PC-9 (cell line): ENCODE measurements around the gene SCG5. TPM values are rescaled to one million over a fixed set of nuclear protein-coding genes. Genes with fewer than 3 reads are reported as not detected.
A peak's percentile ranks its signal among the peaks of the same experiment; 100 is the strongest.

Source experiments
- BruUV-seq: library from RNA; stranded (reverse); fragments of 400-500 nt; replicated peaks from 2 replicates; lab custom pipeline; 2021; lab: Mats Ljungman, UMichigan
- CTCF ChIA-PET: fragments of 300-600 bp; sonication (Branson Sonifier 250); formaldehyde crosslinking; loops from one replicate; lab custom pipeline; 2022; ENCODE audit warnings: antibody characterized with exemption; lab: Charles Lee
- POLR2A ChIA-PET: fragments of 300-600 bp; sonication (Branson Sonifier 250); formaldehyde crosslinking; loops from one replicate; lab custom pipeline; 2022; ENCODE audit warnings: antibody characterized with exemption; ENCODE audit not compliant: unreplicated experiment; lab: Charles Lee
- DNase-seq, 2 experiments: peaks; one replicate each; pipeline versions ENCODE4 v3.0.0 to v3.0.0-alpha.2; 2015 to 2022; ENCODE audit warnings: mixed read lengths in 1 of 2
- H2AFZ ChIP-seq: fragments of 200-600 bp; sonication (generic); 2 replicates; pipeline ENCODE4 v1.8.1; 2017; ENCODE audit warnings: antibody characterized with exemption
- H3F3A ChIP-seq: fragments of 200-600 bp; sonication (generic); 2 replicates; pipeline ENCODE4 v1.8.1; 2017; ENCODE audit warnings: antibody characterized with exemption, mild to moderate bottlenecking, low read depth; ENCODE audit not compliant: insufficient read depth
- H3K27ac ChIP-seq: fragments of 200-600 bp; sonication (generic); 2 replicates; pipeline ENCODE4 v1.6.1; 2016; ENCODE audit warnings: mixed run types
- H3K27me3 ChIP-seq: fragments of 200-600 bp; sonication (generic); 2 replicates; pipeline ENCODE4 v1.6.1; 2016; ENCODE audit warnings: low read depth, mixed run types; ENCODE audit not compliant: insufficient read depth
- H3K36me3 ChIP-seq: fragments of 200-600 bp; sonication (generic); 2 replicates; pipeline ENCODE4 v1.6.1; 2016; ENCODE audit warnings: low read depth, mixed run types
- H3K4me1 ChIP-seq: fragments of 200-600 bp; sonication (generic); replicated peaks from 2 replicates; pipeline ENCODE4 v1.6.1; 2016; ENCODE audit warnings: mixed run types; ENCODE audit not compliant: insufficient read depth
- H3K4me2 ChIP-seq: fragments of 200-600 bp; sonication (generic); 2 replicates; pipeline ENCODE4 v1.6.1; 2017; ENCODE audit warnings: mixed run types
- H3K4me3 ChIP-seq: fragments of 200-600 bp; sonication (generic); 2 replicates; pipeline ENCODE4 v1.6.1; 2016; ENCODE audit warnings: mixed run types
- H3K79me2 ChIP-seq: fragments of 200-600 bp; sonication (generic); 2 replicates; pipeline ENCODE4 v1.6.1; 2017; ENCODE audit warnings: low read depth, mixed run types
- H3K9me2 ChIP-seq: fragments of 200-600 bp; sonication (generic); 2 replicates; pipeline ENCODE4 v1.8.1; 2017; ENCODE audit warnings: mild to moderate bottlenecking; ENCODE audit not compliant: insufficient read depth
- H3K9me3 ChIP-seq: fragments of 200-600 bp; sonication (generic); 2 replicates; pipeline ENCODE4 v1.8.1; 2016; ENCODE audit warnings: low read depth; ENCODE audit not compliant: insufficient read depth
- H4K20me1 ChIP-seq: fragments of 200-600 bp; sonication (generic); 2 replicates; pipeline ENCODE4 v1.8.1; 2017; ENCODE audit not compliant: insufficient read depth
- EZH2 ChIP-seq: fragments of 200-600 bp; sonication (generic); IDR thresholded peaks from 2 replicates; pipeline ENCODE4 v1.8.0; 2017; ENCODE audit warnings: antibody characterized with exemption, low read depth
- intact Hi-C: fragments of 100-400 bp; cut with micrococcal nuclease; formaldehyde crosslinking; loops from one replicate; pipeline ENCODE4 v1.10.0; 2022; ENCODE audit not compliant: unreplicated experiment
- total RNA-seq: library from RNA; stranded (reverse); gene quantifications from 2 replicates; pipeline ENCODE4 v1.2.3, GENCODE V29; 2021
- TF ChIP-seq, protein P1 (sequence below): fragments of 200-600 bp; sonication (generic); conservative IDR thresholded peaks from 2 replicates; pipeline ENCODE4 v1.6.1; 2017; ENCODE audit warnings: mixed run types, antibody characterized with exemption, mild to moderate bottlenecking, moderate library complexity

SCG5 gene
- total RNA-seq, 1 experiment from 2014 or later: 0.39 TPM

DNA sequence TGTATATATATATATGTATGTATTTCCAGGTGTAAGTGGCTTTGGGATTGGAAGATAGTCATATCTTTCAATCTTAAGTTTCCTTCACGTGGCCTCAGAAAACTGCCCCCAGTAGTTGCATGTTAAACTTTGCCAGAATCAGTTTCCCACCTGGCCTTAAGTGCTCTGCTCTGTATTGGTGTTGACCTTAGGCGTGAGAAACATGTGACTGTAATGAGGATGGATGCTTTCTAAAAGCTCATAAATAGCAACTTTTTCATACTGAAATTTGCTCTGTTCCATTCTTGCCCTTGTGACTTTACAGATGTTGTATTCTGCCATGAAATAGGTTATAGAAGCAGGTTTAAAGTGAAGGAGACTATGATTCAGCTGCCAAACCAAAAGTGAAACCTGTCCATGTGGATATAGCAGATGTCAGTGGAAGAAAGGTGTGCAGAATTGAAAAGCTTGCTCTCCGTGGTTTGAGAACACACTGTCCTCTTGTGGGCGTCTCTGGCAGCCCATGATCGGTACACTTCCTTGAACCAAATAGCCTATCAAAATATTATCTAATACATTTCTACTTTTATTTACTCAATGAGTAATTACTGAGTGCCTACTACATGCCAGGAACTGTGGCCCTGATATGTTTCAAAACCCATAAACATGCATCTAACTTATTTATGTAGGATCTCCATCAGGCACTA lies 15.8 kb downstream of the SCG5 start:
- TF ChIP-seq EZH2: no peak
- TF ChIP-seq, protein P1, sequence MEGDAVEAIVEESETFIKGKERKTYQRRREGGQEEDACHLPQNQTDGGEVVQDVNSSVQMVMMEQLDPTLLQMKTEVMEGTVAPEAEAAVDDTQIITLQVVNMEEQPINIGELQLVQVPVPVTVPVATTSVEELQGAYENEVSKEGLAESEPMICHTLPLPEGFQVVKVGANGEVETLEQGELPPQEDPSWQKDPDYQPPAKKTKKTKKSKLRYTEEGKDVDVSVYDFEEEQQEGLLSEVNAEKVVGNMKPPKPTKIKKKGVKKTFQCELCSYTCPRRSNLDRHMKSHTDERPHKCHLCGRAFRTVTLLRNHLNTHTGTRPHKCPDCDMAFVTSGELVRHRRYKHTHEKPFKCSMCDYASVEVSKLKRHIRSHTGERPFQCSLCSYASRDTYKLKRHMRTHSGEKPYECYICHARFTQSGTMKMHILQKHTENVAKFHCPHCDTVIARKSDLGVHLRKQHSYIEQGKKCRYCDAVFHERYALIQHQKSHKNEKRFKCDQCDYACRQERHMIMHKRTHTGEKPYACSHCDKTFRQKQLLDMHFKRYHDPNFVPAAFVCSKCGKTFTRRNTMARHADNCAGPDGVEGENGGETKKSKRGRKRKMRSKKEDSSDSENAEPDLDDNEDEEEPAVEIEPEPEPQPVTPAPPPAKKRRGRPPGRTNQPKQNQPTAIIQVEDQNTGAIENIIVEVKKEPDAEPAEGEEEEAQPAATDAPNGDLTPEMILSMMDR: no peak
- Histone ChIP-seq H3K36me3 (no peaks in the 10 kb centered on the region), H3K9me2 (no peaks in the 10 kb centered on the region), H4K20me1 (no peaks in the 10 kb centered on the region), H3K4me3 (no peak overlapping the region), H3K27ac (no peak overlapping the region), H3K27me3 (no peaks in the 10 kb centered on the region), H3K4me2 (no peak overlapping the region), H3K79me2 (no peaks in the 10 kb centered on the region), H2AFZ (no peak overlapping the region), H3K9me3 (no peaks in the 10 kb centered on the region), H3F3A (peaks cover 11% of the 10 kb centered on the region; the same call in 1 of the 2 replicates), H3K4me1 (peaks cover 19% of the 10 kb centered on the region)
- peak in 1 of 2 experiments; percentile 21 for DNase-seq
- POLR2A ChIA-PET: no interaction called here
- intact Hi-C loops: loop anchor here (10.0 kb wide), 1 partner anchor 547 kb away; no protein-coding TSS in a partner anchor
- CTCF ChIA-PET: interaction anchor here (0.7 to 0.9 kb wide), 2 partner anchors 11 to 13 kb away, joined by 4 to 6 read pairs; no protein-coding TSS in a partner anchor
- BruUV-seq: no TSS peak

DNA sequence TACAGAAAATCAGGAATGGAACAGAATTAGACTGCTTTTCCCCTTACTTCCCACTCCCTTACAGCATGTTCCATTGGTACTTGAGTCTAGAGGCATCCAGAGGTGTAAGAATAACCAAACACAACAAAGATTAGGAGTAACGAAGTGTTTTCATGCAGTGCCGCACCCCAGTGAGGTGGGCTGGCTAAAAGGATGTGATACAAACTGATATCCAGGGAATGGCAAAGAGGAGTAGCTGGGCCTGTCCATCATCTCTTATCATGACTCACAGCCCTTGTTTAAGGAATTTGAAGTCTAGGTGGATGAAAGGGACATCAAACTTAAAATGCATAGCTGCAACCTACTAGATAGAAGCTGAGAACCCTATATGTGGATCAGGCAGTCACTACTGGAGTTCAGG lies 16.4 kb downstream of the SCG5 start:
- H3K4me1 ChIP-seq: peaks cover 13% of the 10 kb centered on the region
- no peaks in the 10 kb centered on the region for H3K79me2 ChIP-seq
- H3K9me2 ChIP-seq: no peaks in the 10 kb centered on the region
- H3F3A ChIP-seq: peaks cover 11% of the 10 kb centered on the region; the same call in 1 of the 2 replicates
- H3K27ac ChIP-seq: no peak overlapping the region
- intact Hi-C loops: loop anchor here (10.0 kb wide), 1 partner anchor 547 kb away; no protein-coding TSS in a partner anchor
- no peaks in the 10 kb centered on the region for H3K27me3 ChIP-seq
- H3K36me3 ChIP-seq: no peaks in the 10 kb centered on the region
- no peak overlapping the region for H2AFZ ChIP-seq
- TF ChIP-seq EZH2: no peak
- TF ChIP-seq, protein P1: no peak
- no peak for DNase-seq
- H3K9me3 ChIP-seq: no peaks in the 10 kb centered on the region
- no TSS peak for BruUV-seq
- ChIA-PET CTCF (interaction anchor here (0.7 kb wide), 2 partner anchors 241 to 580 kb away, joined by 3 to 4 read pairs; no protein-coding TSS in a partner anchor), POLR2A (no interaction called here)
- H4K20me1 ChIP-seq: no peaks in the 10 kb centered on the region
- H3K4me3 ChIP-seq: no peak overlapping the region
- H3K4me2 ChIP-seq: no peak overlapping the region

GRCh38 chr15:32659340-32660155 lies 18.0 kb downstream of the SCG5 start:
- intact Hi-C loops: loop anchor here (5.0 to 10.0 kb wide), 3 partner anchors 113 to 545 kb away; no protein-coding TSS in a partner anchor
- TF ChIP-seq, protein P1: no peak
- TF ChIP-seq EZH2: no peak
- Histone ChIP-seq H3K27ac (0 out of 2 replicates have a peak overlapping the region, but pooled peaks have one; percentile 37), H3K4me2 (no peak overlapping the region), H3K9me2 (no peaks in the 10 kb centered on the region), H3K36me3 (no peaks in the 10 kb centered on the region), H3K79me2 (no peaks in the 10 kb centered on the region), H3K9me3 (no peaks in the 10 kb centered on the region), H3F3A (peaks cover 11% of the 10 kb centered on the region; the same call in 1 of the 2 replicates), H3K4me1 (peaks cover 12% of the 10 kb centered on the region), H2AFZ (no peak overlapping the region), H4K20me1 (no peaks in the 10 kb centered on the region), H3K4me3 (no peak overlapping the region), H3K27me3 (no peaks in the 10 kb centered on the region)
- BruUV-seq: no TSS peak
- peak; percentile 55 to 67 for DNase-seq
- ChIA-PET CTCF (interaction anchor here (0.6 kb wide), 1 partner anchor 169 kb away, joined by 5 read pairs; no protein-coding TSS in a partner anchor), POLR2A (interaction anchor here (0.5 to 1.3 kb wide), 3 partner anchors 10 to 570 kb away, joined by 3 to 6 read pairs (median 4); no protein-coding TSS in a partner anchor)
